Measurements from ENCODE around the gene HOXA11.
A peak's percentile ranks its signal among the peaks of the same experiment; 100 is the strongest.

Gene HOXA11

GRCh38 chr7:27197137-27198042 lies 12.4 kb upstream of the HOXA11 start:
- Histone ChIP-seq H3K9ac (ENCODE audit: low read length) (no peak overlapping the region), H3K4me1 (ENCODE audit: control insufficient read depth, insufficient read depth, low read depth, low read length) (peaks cover 31% of the 10 kb centered on the region), H3K4me3 (ENCODE audit: insufficient read depth in 1 of 2, low read depth in 1 of 2, low read length in 2 of 2) (no peak overlapping the region), H3K14ac (ENCODE audit: low read length in 2 of 2) (no peak overlapping the region), H4K8ac (ENCODE audit: low read length) (no peak overlapping the region), H4K91ac (ENCODE audit: low read length) (no peak overlapping the region), H2BK5ac (ENCODE audit: low read depth, low read length, poor library complexity, severe bottlenecking) (no peak overlapping the region), H2BK12ac (ENCODE audit: low read length in 2 of 2) (no peak overlapping the region), H3K4me2 (ENCODE audit: low read length, poor library complexity, severe bottlenecking) (no peak overlapping the region), H3K4ac (ENCODE audit: low read depth in 1 of 2, low read length in 2 of 2) (no peak overlapping the region), H2BK15ac (ENCODE audit: low read depth, poor library complexity, severe bottlenecking) (no peak overlapping the region), H3K27ac (ENCODE audit: low read length, poor library complexity, severe bottlenecking) (no peak overlapping the region), H3K23ac (ENCODE audit: low read length in 2 of 2) (no peak overlapping the region), H3K36me3 (ENCODE audit: control insufficient read depth in 1 of 2, insufficient read depth in 2 of 2, low read depth in 1 of 2, low read length in 2 of 2) (no peaks in the 10 kb centered on the region), H3K27me3 (ENCODE audit: control insufficient read depth in 1 of 2, insufficient read depth in 1 of 2, low read length in 2 of 2) (peaks cover 69 to 80% of the 10 kb centered on the region in 2 experiments), H2BK120ac (ENCODE audit: low read depth, low read length) (no peak overlapping the region), H3K79me1 (replicated peaks; ENCODE audit: low read length, poor library complexity, severe bottlenecking) (no peaks in the 10 kb centered on the region), H3K9me3 (ENCODE audit: control insufficient read depth, low read length) (no peaks in the 10 kb centered on the region), H3K18ac (ENCODE audit: low read depth in 1 of 2, low read length in 2 of 2) (no peak overlapping the region), H2AFZ (ENCODE audit: low read depth, low read length) (no peak overlapping the region), H2AK5ac (ENCODE audit: low read length, severe bottlenecking) (no peak overlapping the region)
- DNase-seq = no peak
- 44% methylated on average over 15 of the region's 18 CpGs for WGBS

- under 1% methylated on average over 6 of the region's 6 CpGs for WGBS
- Histone ChIP-seq H3K27me3 (ENCODE audit: control insufficient read depth in 1 of 2, insufficient read depth in 1 of 2, low read length in 2 of 2) (peaks cover 69 to 78% of the 10 kb centered on the region in 2 experiments), H3K18ac (ENCODE audit: low read depth in 1 of 2, low read length in 2 of 2) (no peak overlapping the region), H3K4me3 (ENCODE audit: insufficient read depth in 1 of 2, low read depth in 1 of 2, low read length in 2 of 2) (no peak overlapping the region), H2AK5ac (ENCODE audit: low read length, severe bottlenecking) (no peak overlapping the region), H2BK120ac (ENCODE audit: low read depth, low read length) (no peak overlapping the region), H4K91ac (ENCODE audit: low read length) (no peak overlapping the region), H4K8ac (ENCODE audit: low read length) (no peak overlapping the region), H3K4me1 (ENCODE audit: control insufficient read depth, insufficient read depth, low read depth, low read length) (peaks cover 33% of the 10 kb centered on the region), H2BK12ac (ENCODE audit: low read length in 2 of 2) (no peak overlapping the region), H3K9me3 (ENCODE audit: control insufficient read depth, low read length) (no peaks in the 10 kb centered on the region), H2AFZ (ENCODE audit: low read depth, low read length) (no peak overlapping the region), H3K4ac (ENCODE audit: low read depth in 1 of 2, low read length in 2 of 2) (no peak overlapping the region), H3K9ac (ENCODE audit: low read length) (no peak overlapping the region), H3K79me1 (replicated peaks; ENCODE audit: low read length, poor library complexity, severe bottlenecking) (no peaks in the 10 kb centered on the region), H3K4me2 (ENCODE audit: low read length, poor library complexity, severe bottlenecking) (no peak overlapping the region), H3K27ac (ENCODE audit: low read length, poor library complexity, severe bottlenecking) (no peak overlapping the region), H2BK5ac (ENCODE audit: low read depth, low read length, poor library complexity, severe bottlenecking) (no peak overlapping the region), H2BK15ac (ENCODE audit: low read depth, poor library complexity, severe bottlenecking) (no peak overlapping the region), H3K14ac (ENCODE audit: low read length in 2 of 2) (no peak overlapping the region), H3K36me3 (ENCODE audit: control insufficient read depth in 1 of 2, insufficient read depth in 2 of 2, low read depth in 1 of 2, low read length in 2 of 2) (peaks cover 0 to 3% of the 10 kb centered on the region in 2 experiments), H3K23ac (ENCODE audit: low read length in 2 of 2) (no peak overlapping the region)
- DNase-seq = peak; percentile 71
Observed at GRCh38 chr7:27196287-27196767, 11.3 kb upstream of the HOXA11 start.

- H2BK15ac ChIP-seq (ENCODE audit: low read depth, poor library complexity, severe bottlenecking) = no peak overlapping the region
- no peak for DNase-seq
- H3K27ac ChIP-seq (ENCODE audit: low read length, poor library complexity, severe bottlenecking) = no peak overlapping the region
- no peak overlapping the region for H3K4me2 ChIP-seq (ENCODE audit: low read length, poor library complexity, severe bottlenecking)
- H3K4ac ChIP-seq (ENCODE audit: low read depth in 1 of 2, low read length in 2 of 2) = no peak overlapping the region
- no peak overlapping the region for H2AFZ ChIP-seq (ENCODE audit: low read depth, low read length)
- H4K91ac ChIP-seq (ENCODE audit: low read length) = no peak overlapping the region
- H2AK5ac ChIP-seq (ENCODE audit: low read length, severe bottlenecking) = no peak overlapping the region
- peaks cover 69 to 80% of the 10 kb centered on the region in 2 experiments for H3K27me3 ChIP-seq (ENCODE audit: control insufficient read depth in 1 of 2, insufficient read depth in 1 of 2, low read length in 2 of 2)
- no peak overlapping the region for H2BK12ac ChIP-seq (ENCODE audit: low read length in 2 of 2)
- no peak overlapping the region for H3K4me3 ChIP-seq (ENCODE audit: insufficient read depth in 1 of 2, low read depth in 1 of 2, low read length in 2 of 2)
- 75% methylated on average over 9 of the region's 9 CpGs for WGBS
- no peak overlapping the region for H3K14ac ChIP-seq (ENCODE audit: low read length in 2 of 2)
- H3K79me1 ChIP-seq (replicated peaks; ENCODE audit: low read length, poor library complexity, severe bottlenecking) = peaks cover 3% of the 10 kb centered on the region
- H3K9me3 ChIP-seq (ENCODE audit: control insufficient read depth, low read length) = no peaks in the 10 kb centered on the region
- H3K36me3 ChIP-seq (ENCODE audit: control insufficient read depth in 1 of 2, insufficient read depth in 2 of 2, low read depth in 1 of 2, low read length in 2 of 2) = peaks cover 0 to 3% of the 10 kb centered on the region in 2 experiments
- H3K23ac ChIP-seq (ENCODE audit: low read length in 2 of 2) = no peak overlapping the region
- H3K18ac ChIP-seq (ENCODE audit: low read depth in 1 of 2, low read length in 2 of 2) = no peak overlapping the region
- H2BK120ac ChIP-seq (ENCODE audit: low read depth, low read length) = no peak overlapping the region
- no peak overlapping the region for H2BK5ac ChIP-seq (ENCODE audit: low read depth, low read length, poor library complexity, severe bottlenecking)
- no peak overlapping the region for H4K8ac ChIP-seq (ENCODE audit: low read length)
- H3K9ac ChIP-seq (ENCODE audit: low read length) = no peak overlapping the region
- peaks cover 24% of the 10 kb centered on the region for H3K4me1 ChIP-seq (ENCODE audit: control insufficient read depth, insufficient read depth, low read depth, low read length)
Observed at GRCh38 chr7:27194686-27195379, 9.8 kb upstream of the HOXA11 start.

- Histone ChIP-seq H3K9ac (ENCODE audit: low read length) (no peak overlapping the region), H3K14ac (ENCODE audit: low read length in 2 of 2) (no peak overlapping the region), H3K36me3 (ENCODE audit: control insufficient read depth in 1 of 2, insufficient read depth in 2 of 2, low read depth in 1 of 2, low read length in 2 of 2) (peaks cover 0 to 3% of the 10 kb centered on the region in 2 experiments), H3K18ac (ENCODE audit: low read depth in 1 of 2, low read length in 2 of 2) (no peak overlapping the region), H3K4me3 (ENCODE audit: insufficient read depth in 1 of 2, low read depth in 1 of 2, low read length in 2 of 2) (no peak overlapping the region), H2BK12ac (ENCODE audit: low read length in 2 of 2) (no peak overlapping the region), H4K8ac (ENCODE audit: low read length) (no peak overlapping the region), H2BK5ac (ENCODE audit: low read depth, low read length, poor library complexity, severe bottlenecking) (no peak overlapping the region), H3K27me3 (ENCODE audit: control insufficient read depth in 1 of 2, insufficient read depth in 1 of 2, low read length in 2 of 2) (peaks cover 65 to 86% of the 10 kb centered on the region in 2 experiments), H2BK15ac (ENCODE audit: low read depth, poor library complexity, severe bottlenecking) (no peak overlapping the region), H2BK120ac (ENCODE audit: low read depth, low read length) (no peak overlapping the region), H3K79me1 (replicated peaks; ENCODE audit: low read length, poor library complexity, severe bottlenecking) (peaks cover 3% of the 10 kb centered on the region), H3K4me1 (ENCODE audit: control insufficient read depth, insufficient read depth, low read depth, low read length) (peaks cover 27% of the 10 kb centered on the region), H4K91ac (ENCODE audit: low read length) (no peak overlapping the region), H3K4me2 (ENCODE audit: low read length, poor library complexity, severe bottlenecking) (no peak overlapping the region), H2AK5ac (ENCODE audit: low read length, severe bottlenecking) (no peak overlapping the region), H3K27ac (ENCODE audit: low read length, poor library complexity, severe bottlenecking) (no peak overlapping the region), H3K23ac (ENCODE audit: low read length in 2 of 2) (no peak overlapping the region), H3K4ac (ENCODE audit: low read depth in 1 of 2, low read length in 2 of 2) (no peak overlapping the region), H3K9me3 (ENCODE audit: control insufficient read depth, low read length) (no peaks in the 10 kb centered on the region), H2AFZ (ENCODE audit: low read depth, low read length) (no peak overlapping the region)
- WGBS = 40% methylated on average over 1 of the region's 2 CpGs
- DNase-seq = no peak
Observed at GRCh38 chr7:27194002-27194352, 8.9 kb upstream of the HOXA11 start.
